K562 (cell line): ENCODE results near the gene TCF20. TPM values are rescaled to one million over a fixed set of nuclear protein-coding genes. Genes with fewer than 3 reads are reported as not detected.

Experiments used
- ATF3 ChIP-seq, 2 experiments: fragments of 450-650 bp in 1 of 2; sonication (generic) in 1 of 2; formaldehyde crosslinking in 1 of 2; IDR thresholded peaks in 1 of 2; conservative IDR thresholded peaks in 1 of 2; 2 replicates each; pipeline versions ENCODE4 v1.6.1 to v1.8.1; 2016 to 2023; ENCODE audit warnings: mild to moderate bottlenecking in 2 of 2, moderate library complexity in 2 of 2, inconsistent platforms in 1 of 2, missing genetic modification reagents in 1 of 2
- CREM ChIP-seq: IDR thresholded peaks from 2 replicates; pipeline ENCODE4 v1.6.1; 2014; ENCODE audit warnings: antibody characterized with exemption, low read depth
- RAD21 ChIP-seq, 2 experiments: fragments of 250-450 bp in 1 of 2; fragments of 450-650 bp in 1 of 2; sonication (Bioruptor Pico) in 1 of 2; formaldehyde crosslinking in 1 of 2; IDR thresholded peaks in 1 of 2; conservative IDR thresholded peaks in 1 of 2; 2 replicates each; pipeline versions ENCODE4 v1.4.0 to v1.8.0; 2020 to 2022; ENCODE audit warnings: mild to moderate bottlenecking in 2 of 2, moderate library complexity in 1 of 2
- SMC3 ChIP-seq: conservative IDR thresholded peaks from 2 replicates; pipeline ENCODE4 v1.6.1; 2011; ENCODE audit warnings: low read depth, low read length, improper control_type of control experiment; ENCODE audit not compliant: insufficient read depth
- STAG1 ChIP-seq: sonication (generic); formaldehyde crosslinking; IDR thresholded peaks from 2 replicates; pipeline ENCODE4 v1.5.0; 2020; ENCODE audit warnings: missing genetic modification reagents, borderline replicate concordance
- ZNF324 ChIP-seq: fragments of 250-450 bp; sonication (Bioruptor Pico); IDR thresholded peaks from 2 replicates; pipeline ENCODE4 v1.4.0; 2020; ENCODE audit warnings: mild to moderate bottlenecking
- polyA plus RNA-seq, 8 experiments: library from polyadenylated mRNA; depleted of rRNA in 4 of 8; stranded (reverse) in 5 of 8; unstranded in 3 of 8; fragments of >200 nt; fragmentation: Nextera tagmentation in 2 of 8; fragmentation: Illumina TruSeq in 1 of 8; extraction: Ambion mirVana in 2 of 8; extraction: Trizol in 1 of 8; gene quantifications; 2 replicates each; pipeline versions ENCODE4 v1.2.1 to v1.2.3, GENCODE V29; 2011 to 2014; ENCODE audit warnings: inconsistent platforms in 1 of 8, missing spikeins in 1 of 8
- total RNA-seq, 7 experiments: library from RNA; depleted of rRNA in 6 of 7; stranded (reverse); fragments of >200 nt in 6 of 7; fragmentation: Illumina TruSeq in 2 of 7; extraction: Trizol in 2 of 7; gene quantifications; 2 replicates each; pipeline versions ENCODE4 v1.2.1 to v1.2.3, GENCODE V29; 2011 to 2021; ENCODE audit warnings: low replicate concordance in 1 of 7
- TF ChIP-seq, protein P1 (sequence below), 2 experiments: fragments of 450-650 bp; formaldehyde crosslinking in 1 of 2; IDR thresholded peaks; 2 replicates each; pipeline versions ENCODE4 v1.4.0 to v1.6.1; 2014 to 2020; ENCODE audit warnings: mild to moderate bottlenecking in 2 of 2, borderline replicate concordance in 1 of 2, low read depth in 1 of 2
- TF ChIP-seq, protein P2 (sequence below), 3 experiments: IDR thresholded peaks in 2 of 3; conservative IDR thresholded peaks in 1 of 3; 2 replicates each; pipeline ENCODE4 v1.5.1; 2011 to 2012; ENCODE audit warnings: low read length in 3 of 3, mild to moderate bottlenecking in 3 of 3, control low read depth in 2 of 3, improper control_type of control experiment in 1 of 3, inconsistent platforms in 1 of 3, low read depth in 1 of 3, mixed read lengths in 1 of 3, moderate library complexity in 1 of 3; ENCODE audit not compliant: insufficient read depth in 2 of 3
- TF ChIP-seq, protein P3 (sequence below): fragments of 450-650 bp; formaldehyde crosslinking; IDR thresholded peaks from 2 replicates; pipeline ENCODE4 v1.4.0; 2020; ENCODE audit warnings: mild to moderate bottlenecking, moderate library complexity

TCF20 gene
- total and polyA plus RNA-seq, 9 of the 15 experiments (the other 6 are each of a cell fraction or from before 2014, with no cell fraction given): 0.35 to 43.6 (median 17.5) TPM

DNA sequence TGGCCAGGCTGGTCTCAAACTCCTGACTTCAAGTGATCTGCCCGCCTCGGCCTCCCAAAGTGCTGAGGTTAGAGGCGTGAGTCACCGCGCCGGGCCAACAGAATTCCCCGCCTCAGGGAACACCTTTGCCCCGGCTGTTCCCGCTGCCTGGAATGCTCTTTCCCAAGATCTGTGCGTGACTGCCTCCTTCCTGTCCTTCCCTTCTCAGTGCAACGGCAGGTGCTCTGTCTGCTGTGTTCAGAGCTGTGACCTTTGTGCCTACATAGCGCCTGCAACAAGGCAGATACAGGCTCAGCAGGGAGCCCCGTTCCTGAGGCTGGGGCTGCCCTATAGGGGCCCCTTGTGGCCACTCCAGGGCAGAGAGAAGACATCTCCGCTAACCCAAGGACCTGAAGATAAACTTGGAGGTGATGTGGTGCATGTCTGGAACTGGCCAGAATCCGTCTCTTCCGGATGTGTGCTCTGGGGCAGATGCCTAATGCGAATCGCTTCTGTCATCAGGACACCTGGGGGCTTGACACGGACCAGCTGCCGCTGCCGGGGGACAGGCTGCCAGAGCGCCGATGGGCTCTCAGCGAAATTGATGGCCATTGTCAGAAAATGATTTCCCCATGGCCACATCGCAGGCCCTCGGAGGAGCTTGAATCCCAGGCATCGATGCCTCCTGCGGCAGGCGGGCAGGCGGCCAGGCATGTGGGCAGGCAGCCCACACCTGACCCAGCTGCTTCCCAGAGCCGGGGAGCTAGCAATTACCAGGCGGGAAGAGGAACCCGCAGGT is 43.5 kb upstream of the TCF20 start (continued):
- TF ChIP-seq, protein P1, sequence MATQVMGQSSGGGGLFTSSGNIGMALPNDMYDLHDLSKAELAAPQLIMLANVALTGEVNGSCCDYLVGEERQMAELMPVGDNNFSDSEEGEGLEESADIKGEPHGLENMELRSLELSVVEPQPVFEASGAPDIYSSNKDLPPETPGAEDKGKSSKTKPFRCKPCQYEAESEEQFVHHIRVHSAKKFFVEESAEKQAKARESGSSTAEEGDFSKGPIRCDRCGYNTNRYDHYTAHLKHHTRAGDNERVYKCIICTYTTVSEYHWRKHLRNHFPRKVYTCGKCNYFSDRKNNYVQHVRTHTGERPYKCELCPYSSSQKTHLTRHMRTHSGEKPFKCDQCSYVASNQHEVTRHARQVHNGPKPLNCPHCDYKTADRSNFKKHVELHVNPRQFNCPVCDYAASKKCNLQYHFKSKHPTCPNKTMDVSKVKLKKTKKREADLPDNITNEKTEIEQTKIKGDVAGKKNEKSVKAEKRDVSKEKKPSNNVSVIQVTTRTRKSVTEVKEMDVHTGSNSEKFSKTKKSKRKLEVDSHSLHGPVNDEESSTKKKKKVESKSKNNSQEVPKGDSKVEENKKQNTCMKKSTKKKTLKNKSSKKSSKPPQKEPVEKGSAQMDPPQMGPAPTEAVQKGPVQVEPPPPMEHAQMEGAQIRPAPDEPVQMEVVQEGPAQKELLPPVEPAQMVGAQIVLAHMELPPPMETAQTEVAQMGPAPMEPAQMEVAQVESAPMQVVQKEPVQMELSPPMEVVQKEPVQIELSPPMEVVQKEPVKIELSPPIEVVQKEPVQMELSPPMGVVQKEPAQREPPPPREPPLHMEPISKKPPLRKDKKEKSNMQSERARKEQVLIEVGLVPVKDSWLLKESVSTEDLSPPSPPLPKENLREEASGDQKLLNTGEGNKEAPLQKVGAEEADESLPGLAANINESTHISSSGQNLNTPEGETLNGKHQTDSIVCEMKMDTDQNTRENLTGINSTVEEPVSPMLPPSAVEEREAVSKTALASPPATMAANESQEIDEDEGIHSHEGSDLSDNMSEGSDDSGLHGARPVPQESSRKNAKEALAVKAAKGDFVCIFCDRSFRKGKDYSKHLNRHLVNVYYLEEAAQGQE (IDR thresholded peaks at IDR 0.05; ENCODE audit: borderline replicate concordance): peak; percentile 83; the same call in 1 of the 2 replicates
- TF ChIP-seq, protein P1 (CRISPR knock-in tag; IDR thresholded peaks at IDR 0.05; ENCODE audit: low read depth): no peak
- peak; percentile 29; the same call in 1 of the 2 replicates for TF ChIP-seq CREM
- peak; percentile 74 for TF ChIP-seq SMC3
- peak; percentile 43; the same call in 1 of the 2 replicates for TF ChIP-seq STAG1 (CRISPR knock-in tag)
- TF ChIP-seq, protein P2, sequence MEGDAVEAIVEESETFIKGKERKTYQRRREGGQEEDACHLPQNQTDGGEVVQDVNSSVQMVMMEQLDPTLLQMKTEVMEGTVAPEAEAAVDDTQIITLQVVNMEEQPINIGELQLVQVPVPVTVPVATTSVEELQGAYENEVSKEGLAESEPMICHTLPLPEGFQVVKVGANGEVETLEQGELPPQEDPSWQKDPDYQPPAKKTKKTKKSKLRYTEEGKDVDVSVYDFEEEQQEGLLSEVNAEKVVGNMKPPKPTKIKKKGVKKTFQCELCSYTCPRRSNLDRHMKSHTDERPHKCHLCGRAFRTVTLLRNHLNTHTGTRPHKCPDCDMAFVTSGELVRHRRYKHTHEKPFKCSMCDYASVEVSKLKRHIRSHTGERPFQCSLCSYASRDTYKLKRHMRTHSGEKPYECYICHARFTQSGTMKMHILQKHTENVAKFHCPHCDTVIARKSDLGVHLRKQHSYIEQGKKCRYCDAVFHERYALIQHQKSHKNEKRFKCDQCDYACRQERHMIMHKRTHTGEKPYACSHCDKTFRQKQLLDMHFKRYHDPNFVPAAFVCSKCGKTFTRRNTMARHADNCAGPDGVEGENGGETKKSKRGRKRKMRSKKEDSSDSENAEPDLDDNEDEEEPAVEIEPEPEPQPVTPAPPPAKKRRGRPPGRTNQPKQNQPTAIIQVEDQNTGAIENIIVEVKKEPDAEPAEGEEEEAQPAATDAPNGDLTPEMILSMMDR (IDR thresholded peaks at IDR 0.05 in 2 of 3, conservative IDR thresholded peaks at IDR 0.05 in 1 of 3; ENCODE audit: insufficient read depth in 2 of 3, low read depth in 1 of 3, low read length in 3 of 3): peak; percentile 76 to 89 (median 80)
- peak; percentile 67 to 86 for TF ChIP-seq RAD21 (CRISPR knock-in tag; conservative IDR thresholded peaks at IDR 0.05 in 1 of 2, IDR thresholded peaks at IDR 0.05 in 1 of 2)
- TF ChIP-seq, protein P3, sequence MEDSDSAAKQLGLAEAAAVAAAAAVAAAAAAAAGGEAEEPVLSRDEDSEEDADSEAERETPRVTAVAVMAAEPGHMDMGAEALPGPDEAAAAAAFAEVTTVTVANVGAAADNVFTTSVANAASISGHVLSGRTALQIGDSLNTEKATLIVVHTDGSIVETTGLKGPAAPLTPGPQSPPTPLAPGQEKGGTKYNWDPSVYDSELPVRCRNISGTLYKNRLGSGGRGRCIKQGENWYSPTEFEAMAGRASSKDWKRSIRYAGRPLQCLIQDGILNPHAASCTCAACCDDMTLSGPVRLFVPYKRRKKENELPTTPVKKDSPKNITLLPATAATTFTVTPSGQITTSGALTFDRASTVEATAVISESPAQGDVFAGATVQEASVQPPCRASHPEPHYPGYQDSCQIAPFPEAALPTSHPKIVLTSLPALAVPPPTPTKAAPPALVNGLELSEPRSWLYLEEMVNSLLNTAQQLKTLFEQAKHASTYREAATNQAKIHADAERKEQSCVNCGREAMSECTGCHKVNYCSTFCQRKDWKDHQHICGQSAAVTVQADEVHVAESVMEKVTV: peak; percentile 58; the same call in 1 of the 2 replicates
- peak; percentile 38; the same call in 1 of the 2 replicates for TF ChIP-seq ATF3 (IDR thresholded peaks at IDR 0.05)
- TF ChIP-seq ATF3 (CRISPR knock-in tag; conservative IDR thresholded peaks at IDR 0.05): no peak
- no peak for TF ChIP-seq ZNF324
